Measurements from ENCODE around the gene TBXA2R.

The TBXA2R gene

GRCh38 chr19:3607303-3608078 is 816 bp upstream of the TBXA2R start:
- no peak for DNase-seq (ENCODE audit: low read depth in 3 of 3, low spot score in 1 of 3)

- no peak for DNase-seq (ENCODE audit: low read depth in 3 of 3, low spot score in 1 of 3)
These were observed 443 bp downstream of the TBXA2R start for GRCh38 chr19:3606174-3606689.

- DNase-seq (ENCODE audit: low read depth in 3 of 3, low spot score in 1 of 3): no peak
These were observed 905 bp downstream of the TBXA2R start for GRCh38 chr19:3605770-3606169.

- no peak for DNase-seq (ENCODE audit: low read depth in 3 of 3, low spot score in 1 of 3)
These were observed 1.3 kb downstream of the TBXA2R start for GRCh38 chr19:3605361-3605760.

GRCh38 chr19:3604987-3605343 is 1.7 kb downstream of the TBXA2R start:
- DNase-seq (ENCODE audit: low read depth in 3 of 3, low spot score in 1 of 3): no peak

- no peak for DNase-seq (ENCODE audit: low read depth in 3 of 3, low spot score in 1 of 3)
These were observed 2.3 kb downstream of the TBXA2R start for GRCh38 chr19:3604227-3604986.

GRCh38 chr19:3603121-3603811 is 3.4 kb downstream of the TBXA2R start:
- no peak for DNase-seq (ENCODE audit: low read depth in 3 of 3, low spot score in 1 of 3)

- DNase-seq (ENCODE audit: low read depth in 3 of 3, low spot score in 1 of 3): no peak
These were observed 5.7 kb downstream of the TBXA2R start for GRCh38 chr19:3601021-3601420.

- no peak for DNase-seq (ENCODE audit: low read depth in 3 of 3, low spot score in 1 of 3)
These were observed 6.9 kb downstream of the TBXA2R start for GRCh38 chr19:3599776-3600187.

- DNase-seq (ENCODE audit: low read depth in 3 of 3, low spot score in 1 of 3): no peak
These were observed 11.1 kb downstream of the TBXA2R start for GRCh38 chr19:3595521-3596061.

GRCh38 chr19:3593156-3593555 is 13.5 kb downstream of the TBXA2R start:
- no peak for DNase-seq (ENCODE audit: low read depth in 3 of 3, low spot score in 1 of 3)

- no peak for DNase-seq (ENCODE audit: low read depth in 3 of 3, low spot score in 1 of 3)
These were observed 14.6 kb downstream of the TBXA2R start for GRCh38 chr19:3591876-3592613.

- DNase-seq (ENCODE audit: low read depth in 3 of 3, low spot score in 1 of 3): no peak
These were observed 15.6 kb downstream of the TBXA2R start for GRCh38 chr19:3590991-3591659.

- no peak for DNase-seq (ENCODE audit: low read depth in 3 of 3, low spot score in 1 of 3)
These were observed 16.7 kb downstream of the TBXA2R start for GRCh38 chr19:3589949-3590348.

GRCh38 chr19:3589439-3589838 is 17.2 kb downstream of the TBXA2R start:
- DNase-seq (ENCODE audit: low read depth in 3 of 3, low spot score in 1 of 3): no peak

- DNase-seq (ENCODE audit: low read depth in 3 of 3, low spot score in 1 of 3): no peak
These were observed 19.8 kb downstream of the TBXA2R start for GRCh38 chr19:3586707-3587346.

GRCh38 chr19:3586127-3586626 is 20.5 kb downstream of the TBXA2R start:
- DNase-seq (ENCODE audit: low read depth in 3 of 3, low spot score in 1 of 3): peak in 1 of 3 donors; percentile 42

GRCh38 chr19:3585301-3586126 is 21.2 kb downstream of the TBXA2R start, which contains the start of gene GIPC3:
Gene GIPC3 (plus strand): TSS chr19:3585478. CDS start chr19:3585598, 120 bp downstream.
- no peak for DNase-seq (ENCODE audit: low read depth in 3 of 3, low spot score in 1 of 3)
